NK-92 (cell line): ENCODE measurements around the gene ICOS.

Experiments used
- DNase-seq: peaks from one replicate; lab custom pipeline; 2025; ENCODE audit not compliant: unreplicated experiment; lab: John Stamatoyannopoulos, UW

ICOS gene

GRCh38 chr2:204005940-204006721 is 69.6 kb downstream of the ICOS start:
- no peak for DNase-seq

GRCh38 chr2:204008352-204008751 is 71.8 kb downstream of the ICOS start:
- DNase-seq = no peak

GRCh38 chr2:204010628-204011560 is 74.3 kb downstream of the ICOS start:
- no peak for DNase-seq
